ENCODE data around the gene C12orf76. TPM values are rescaled to one million over a fixed set of nuclear protein-coding genes. Genes with fewer than 3 reads are reported as not detected.
A peak's percentile ranks its signal among the peaks of the same experiment; 100 is the strongest.

Gene C12orf76
- total and polyA plus RNA-seq, 2 of the 4 experiments (the other 2 are of a cell fraction), result 5.0 to 7.1 TPM

GRCh38 chr12:109995686-109996482 is 52.4 kb downstream of the C12orf76 start, which contains the start of gene GIT2 (continued):
- no peak for TF ChIP-seq RFX5 (IDR thresholded peaks at IDR 0.05; ENCODE audit: low read depth, low read length)
- no peak for TF ChIP-seq RCOR1 (IDR thresholded peaks at IDR 0.05; ENCODE audit: insufficient replicate concordance, low read length)

GRCh38 chr12:109995361-109995685 is 53.0 kb downstream of the C12orf76 start:
- no TSS peak for BruUV-seq (replicated peaks)
- H3K9ac ChIP-seq (ENCODE audit: low read depth, low read length), result peak overlapping the region; percentile 89
- H4K20me1 ChIP-seq (ENCODE audit: insufficient read depth, low read length), result peaks cover 28% of the 10 kb centered on the region
- peak overlapping the region; percentile 93 for H3K14ac ChIP-seq (replicated peaks; ENCODE audit: low read depth, low read length)
- H3K4me1 ChIP-seq (ENCODE audit: control insufficient read depth, insufficient read depth, low read length), result peaks cover 9% of the 10 kb centered on the region; the same call in 1 of the 2 replicates
- TF ChIP-seq CEBPB (IDR thresholded peaks at IDR 0.05; ENCODE audit: low read depth, low read length), result no peak
- H2AFZ ChIP-seq (replicated peaks; ENCODE audit: low read length, poor library complexity), result peak overlapping the region; percentile 91
- in situ Hi-C loops (cut with MboI; ENCODE audit: low sequenced_read_pairs), result no loop called here
- H2AK5ac ChIP-seq (ENCODE audit: low read depth, low read length), result peak overlapping the region; percentile 74; the same call in 1 of the 2 replicates
- no peaks in the 10 kb centered on the region for H3K9me3 ChIP-seq (ENCODE audit: control insufficient read depth, insufficient read depth, low read length)
- H2BK5ac ChIP-seq (ENCODE audit: low read depth, low read length, poor library complexity, severe bottlenecking), result peak overlapping the region; percentile 86
- peak overlapping the region; percentile 90 for H3K27ac ChIP-seq (ENCODE audit: insufficient read depth, low read length)
- no peak overlapping the region for H4K5ac ChIP-seq (ENCODE audit: low read depth, low read length)
- H3K56ac ChIP-seq (ENCODE audit: extremely low read depth, insufficient read depth, low read length), result peak overlapping the region; percentile 50; the same call in 1 of the 2 replicates
- peak overlapping the region; percentile 59; the same call in 1 of the 2 replicates for H4K91ac ChIP-seq (ENCODE audit: insufficient read depth, low read depth, low read length)
- H3K18ac ChIP-seq (ENCODE audit: low read depth, low read length), result no peak overlapping the region
- peak overlapping the region; percentile 96 for H2AK9ac ChIP-seq (replicated peaks; ENCODE audit: low read depth, low read length, poor library complexity)
- H3K4me2 ChIP-seq (ENCODE audit: low read depth, low read length), result peak overlapping the region; percentile 98
- H2BK120ac ChIP-seq (ENCODE audit: low read depth, low read length), result peak overlapping the region; percentile 32; the same call in 1 of the 2 replicates
- DNase-seq, result no peak
- H2BK20ac ChIP-seq (ENCODE audit: low read depth, low read length), result no peak overlapping the region; the same call in 1 of the 2 replicates
- peaks cover 6% of the 10 kb centered on the region for H3K36me3 ChIP-seq (ENCODE audit: control insufficient read depth, insufficient read depth, low read length)
- intact Hi-C loops (cut with micrococcal nuclease), result loop anchor here (5.0 kb wide), 2 partner anchors 48 to 63 kb away; no protein-coding TSS in a partner anchor
- POLR2A ChIA-PET (ENCODE audit: unreplicated experiment), result no interaction called here
- 0% methylated on average over 3 of the region's 6 CpGs; no CpG with 5 or more reads in 1 of the 2 experiments for WGBS, 2 experiments (ENCODE audit: extremely low coverage in 2 of 2, insufficient read length in 1 of 2)
- ATAC-seq (ENCODE audit: low read depth), result no peak
- H2BK15ac ChIP-seq (ENCODE audit: low read depth, low read length), result no peak overlapping the region
- peaks cover 8% of the 10 kb centered on the region for H3K9me1 ChIP-seq (ENCODE audit: insufficient read depth, low read length)
- H3K23ac ChIP-seq (ENCODE audit: low read depth, low read length), result peak overlapping the region; percentile 96
- peak overlapping the region in 1 of 2 experiments; percentile 91; a peak in 2 of 4 replicates for H4K8ac ChIP-seq (ENCODE audit: low read depth in 2 of 2, low read length in 2 of 2)
- H3K27me3 ChIP-seq (ENCODE audit: control insufficient read depth, insufficient read depth, low read length), result no peaks in the 10 kb centered on the region
- H3K4ac ChIP-seq (ENCODE audit: low read depth, low read length), result peak overlapping the region; percentile 77
- dilution Hi-C loops (cut with HindIII; ENCODE audit: low sequenced_read_pairs, unreplicated experiment), result no loop called here
- CTCF ChIA-PET, result no interaction called here
- H3K4me3 ChIP-seq (ENCODE audit: insufficient read depth, low read depth, low read length), result peak overlapping the region; percentile 85
- H3K79me1 ChIP-seq (ENCODE audit: low read depth in 1 of 2, low read length in 2 of 2), result peaks cover 16 to 59% of the 10 kb centered on the region in 2 experiments
